Gastroesophageal sphincter (tissue), 3 donors: Measurements from ENCODE around the gene ZCCHC14.
"Not testable (repeated sequence)": the region's sequence is repeated elsewhere in the genome, so short reads cannot be mapped to it uniquely, and the experiment has no call there.

ENCODE experiments used
- POLR2A ChIP-seq, 2 donors: fragments of 450-650 bp; IDR thresholded peaks; one replicate each; pipeline ENCODE4 v1.6.1; 2017; ENCODE audit warnings: antibody characterized with exemption in 2 of 2, mild to moderate bottlenecking in 2 of 2, moderate library complexity in 1 of 2
- TF ChIP-seq, protein P1 (sequence below), 4 experiments: fragments of 200-600 bp in 2 of 4; fragments of 450-650 bp in 2 of 4; sonication (generic) in 1 of 4; IDR thresholded peaks; one replicate each; pipeline ENCODE4 v1.5.1; 2017 to 2019; ENCODE audit warnings: antibody characterized with exemption in 4 of 4, mild to moderate bottlenecking in 2 of 4, moderate library complexity in 2 of 4

DNA sequence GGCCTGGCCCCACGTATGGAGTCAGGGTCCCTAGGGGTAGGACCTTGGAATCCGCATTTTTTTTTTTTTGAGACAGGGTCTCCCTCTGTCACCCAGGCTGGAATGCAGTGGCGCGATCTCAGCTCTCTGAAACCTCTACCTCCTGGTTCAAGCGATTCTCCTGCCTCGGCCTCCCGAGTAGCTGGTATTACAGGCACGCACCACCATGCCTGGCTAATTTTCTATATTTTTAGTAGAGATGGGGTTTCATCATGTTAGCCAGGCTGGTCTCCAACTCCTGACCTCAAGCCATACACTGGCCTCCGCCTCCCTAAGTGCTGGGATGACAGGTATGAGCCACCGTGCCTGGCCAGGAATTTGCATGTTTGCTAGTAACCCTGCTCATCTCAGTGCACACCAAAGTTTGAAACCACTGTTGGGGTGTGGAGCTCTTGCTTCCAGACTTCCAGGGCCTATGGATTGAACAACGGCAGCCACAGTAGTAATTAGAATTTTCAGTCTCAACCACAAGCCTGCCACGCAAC is 5.0 kb upstream of the ZCCHC14 start:
- TF ChIP-seq POLR2A (IDR thresholded peaks at IDR 0.05): not testable (repeated sequence)
- TF ChIP-seq, protein P1, sequence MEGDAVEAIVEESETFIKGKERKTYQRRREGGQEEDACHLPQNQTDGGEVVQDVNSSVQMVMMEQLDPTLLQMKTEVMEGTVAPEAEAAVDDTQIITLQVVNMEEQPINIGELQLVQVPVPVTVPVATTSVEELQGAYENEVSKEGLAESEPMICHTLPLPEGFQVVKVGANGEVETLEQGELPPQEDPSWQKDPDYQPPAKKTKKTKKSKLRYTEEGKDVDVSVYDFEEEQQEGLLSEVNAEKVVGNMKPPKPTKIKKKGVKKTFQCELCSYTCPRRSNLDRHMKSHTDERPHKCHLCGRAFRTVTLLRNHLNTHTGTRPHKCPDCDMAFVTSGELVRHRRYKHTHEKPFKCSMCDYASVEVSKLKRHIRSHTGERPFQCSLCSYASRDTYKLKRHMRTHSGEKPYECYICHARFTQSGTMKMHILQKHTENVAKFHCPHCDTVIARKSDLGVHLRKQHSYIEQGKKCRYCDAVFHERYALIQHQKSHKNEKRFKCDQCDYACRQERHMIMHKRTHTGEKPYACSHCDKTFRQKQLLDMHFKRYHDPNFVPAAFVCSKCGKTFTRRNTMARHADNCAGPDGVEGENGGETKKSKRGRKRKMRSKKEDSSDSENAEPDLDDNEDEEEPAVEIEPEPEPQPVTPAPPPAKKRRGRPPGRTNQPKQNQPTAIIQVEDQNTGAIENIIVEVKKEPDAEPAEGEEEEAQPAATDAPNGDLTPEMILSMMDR (IDR thresholded peaks at IDR 0.05): not testable (repeated sequence)
